ENCODE results near the gene DENND4A. TPM values are rescaled to one million over a fixed set of nuclear protein-coding genes. Genes with fewer than 3 reads are reported as not detected.
A peak's percentile ranks its signal among the peaks of the same experiment; 100 is the strongest.

Gene DENND4A
- total and polyA plus RNA-seq, 9 of the 15 experiments (the other 6 are each of a cell fraction or from before 2014, with no cell fraction given), result 6.8 to 32.3 (median 19.9) TPM

- TF ChIP-seq FOS (IDR thresholded peaks at IDR 0.05; ENCODE audit: extremely low read depth, insufficient read length) (no peak), ATF1 (CRISPR knock-in tag; IDR thresholded peaks at IDR 0.05) (no peak), ATF1 (tag; IDR thresholded peaks at IDR 0.05) (peak; percentile 40; the same call in 1 of the 2 replicates), FIP1L1 (IDR thresholded peaks at IDR 0.05; ENCODE audit: low read depth, low read length, poor library complexity, severe bottlenecking) (no peak), ZNF586 (CRISPR knock-in tag; conservative IDR thresholded peaks at IDR 0.05) (no peak), DLX4 (CRISPR knock-in tag; IDR thresholded peaks at IDR 0.05) (no peak), ZBTB49 (CRISPR knock-in tag; IDR thresholded peaks at IDR 0.05; ENCODE audit: borderline replicate concordance) (no peak), THAP12 (CRISPR knock-in tag; IDR thresholded peaks at IDR 0.05) (no peak), RBM22 (IDR thresholded peaks at IDR 0.05; ENCODE audit: low read depth, low read length, poor library complexity, severe bottlenecking) (no peak), FOXJ2 (tag; IDR thresholded peaks at IDR 0.05) (peak; percentile 21; the same call in 1 of the 2 replicates), TOE1 (IDR thresholded peaks at IDR 0.05; ENCODE audit: borderline replicate concordance) (peak; percentile 80; the same call in 1 of the 2 replicates), TOE1 (CRISPR knock-in tag; IDR thresholded peaks at IDR 0.05; ENCODE audit: borderline replicate concordance, low read depth) (no peak), L3MBTL2 (IDR thresholded peaks at IDR 0.05) (peak; percentile 68), ZNF197 (CRISPR knock-in tag; IDR thresholded peaks at IDR 0.05; ENCODE audit: low read depth) (no peak), THAP7 (CRISPR knock-in tag; IDR thresholded peaks at IDR 0.05) (no peak), ZNF146 (CRISPR knock-in tag; IDR thresholded peaks at IDR 0.05; ENCODE audit: unreplicated experiment) (no peak), ZKSCAN3 (CRISPR knock-in tag; IDR thresholded peaks at IDR 0.05) (no peak), NCOA4 (IDR thresholded peaks at IDR 0.05; ENCODE audit: partially characterized antibody) (no peak), FUS (optimal IDR thresholded peaks at IDR 0.05; ENCODE audit: low read depth, low read length) (no peak), XRCC3 (IDR thresholded peaks at IDR 0.05) (no peak), MITF (IDR thresholded peaks at IDR 0.05) (no peak)
These were observed 45.5 kb upstream of the DENND4A start (continued) for GRCh38 chr15:65837301-65838294.
